Activated CD4-positive, alpha-beta T cell treated with anti-CD3 and anti-CD28 coated beads, Interleukin-2, amount 10 ng/mL, durations not matched to agents 24 days and 14 days (primary cell): ENCODE data around the gene PLCB3. TPM values are rescaled to one million over a fixed set of nuclear protein-coding genes. Genes with fewer than 3 reads are reported as not detected.
A peak's percentile ranks its signal among the peaks of the same experiment; 100 is the strongest.

ENCODE experiments used
- DNase-seq: peaks from one replicate; pipeline ENCODE4 v3.0.0; 2022
- H3K27ac Mint-ChIP-seq: one replicate; pipeline ENCODE4 v1.8.0; 2022; ENCODE audit warnings: mild to moderate bottlenecking, mixed read lengths
- H3K27me3 Mint-ChIP-seq: one replicate; pipeline ENCODE4 v1.8.0; 2022; ENCODE audit warnings: mixed read lengths
- H3K36me3 Mint-ChIP-seq: one replicate; pipeline ENCODE4 v1.8.0; 2022; ENCODE audit warnings: low read depth, mild to moderate bottlenecking, mixed read lengths
- H3K4me1 Mint-ChIP-seq: one replicate; pipeline ENCODE4 v1.8.0; 2021; ENCODE audit warnings: mixed read lengths
- H3K4me3 Mint-ChIP-seq: one replicate; pipeline ENCODE4 v1.8.0; 2022; ENCODE audit warnings: mild to moderate bottlenecking, moderate library complexity, mixed read lengths
- H3K9me3 Mint-ChIP-seq: one replicate; pipeline ENCODE4 v1.8.0; 2021; ENCODE audit warnings: mixed read lengths
- intact Hi-C: fragments of 100-400 bp; cut with micrococcal nuclease; formaldehyde crosslinking; loops from one replicate; pipeline ENCODE4 v1.15.1; 2023
- total RNA-seq: library from RNA; stranded (reverse); gene quantifications from 2 replicates; pipeline ENCODE4 v1.2.3, GENCODE V29; 2022

PLCB3 gene
- total RNA-seq, 1 donor from 2014 or later = 16.6 TPM

DNA sequence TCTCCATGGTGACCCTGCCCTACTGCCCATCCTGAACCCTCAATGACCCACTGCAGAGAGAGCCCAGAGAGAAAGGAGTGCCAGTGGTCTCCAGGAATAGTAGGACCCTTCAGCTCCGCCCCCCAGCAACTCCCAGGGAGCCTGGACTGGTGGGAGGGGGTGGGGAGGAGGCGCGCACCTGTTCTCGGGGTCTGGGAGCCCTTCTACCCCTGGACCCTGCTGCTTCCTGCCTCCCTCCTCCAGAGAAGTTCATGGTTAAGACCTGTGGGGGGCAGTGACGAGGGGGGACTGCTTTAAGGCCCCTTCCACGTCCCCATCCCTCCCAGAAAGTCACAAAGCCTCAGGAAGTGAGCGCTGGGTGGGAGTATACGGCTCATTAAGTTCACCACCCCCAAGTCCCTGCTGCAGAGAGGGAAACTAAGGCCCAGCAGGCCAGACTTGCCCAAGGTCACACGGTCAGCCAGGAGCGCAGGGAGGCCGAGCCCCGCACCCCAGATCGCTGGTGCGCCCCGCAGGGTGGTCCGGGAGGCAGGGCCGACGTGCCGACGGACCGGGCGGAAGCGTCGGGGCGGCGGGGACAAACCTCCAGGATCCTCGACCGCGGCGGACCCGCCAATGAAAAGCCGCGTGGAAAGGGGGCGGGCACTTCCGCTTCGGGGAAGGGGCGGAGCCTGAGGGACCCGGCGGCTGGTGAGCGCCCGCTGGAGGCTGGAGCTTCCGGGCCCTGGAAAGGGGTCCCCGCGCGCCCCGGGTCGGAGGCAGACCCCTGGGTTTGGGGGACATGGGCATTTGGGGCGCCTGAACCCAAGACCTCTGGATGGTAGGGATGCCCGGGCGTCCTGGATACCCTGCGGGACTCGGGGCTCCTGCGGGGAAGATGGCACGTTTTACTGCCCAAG is 25.5 kb upstream of the PLCB3 start, which contains the start of the genes NUDT22 and TRPT1:
NUDT22 (plus strand) TSS at position 667 of the 899 bp plus-strand sequence. CDS start 379 bp downstream, outside the sequence.
TRPT1 (minus strand) TSS at position 579 of the 899 bp plus-strand sequence; CDS start at position 253, 326 bp downstream.
- peak within 1 kb of the TSS; percentile 86 for H3K27ac Mint-ChIP-seq
- peak; percentile 99 for DNase-seq

DNA sequence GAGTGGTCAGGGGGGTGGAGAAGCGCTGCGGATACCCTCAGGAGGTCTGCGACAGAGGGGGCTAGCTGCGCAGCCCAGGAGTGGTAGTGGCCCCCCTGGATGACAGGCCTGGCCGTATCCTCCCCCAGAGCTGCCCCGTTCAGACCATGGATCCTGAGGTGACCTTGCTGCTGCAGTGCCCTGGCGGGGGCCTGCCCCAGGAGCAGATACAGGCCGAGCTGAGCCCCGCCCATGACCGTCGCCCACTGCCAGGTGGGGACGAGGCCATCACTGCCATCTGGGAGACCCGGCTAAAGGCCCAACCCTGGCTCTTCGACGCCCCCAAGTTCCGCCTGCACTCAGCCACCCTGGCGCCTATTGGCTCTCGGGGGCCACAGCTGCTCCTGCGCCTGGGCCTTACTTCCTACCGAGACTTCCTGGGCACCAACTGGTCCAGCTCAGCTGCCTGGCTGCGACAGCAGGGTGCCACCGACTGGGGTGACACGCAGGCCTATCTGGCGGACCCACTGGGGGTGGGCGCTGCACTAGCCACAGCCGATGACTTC is 24.8 kb upstream of the PLCB3 start:
- DNase-seq = peak; percentile 90
- no peaks in the 10 kb centered on the region for H3K9me3 Mint-ChIP-seq
- intact Hi-C loops = loop anchor here (1.0 to 2.0 kb wide), 4 partner anchors 15 to 78 kb away; partner anchors contain the start of genes ESRRA, FKBP2 and STIP1
- H3K4me1 Mint-ChIP-seq = peaks cover 29% of the 10 kb centered on the region
- no peaks in the 10 kb centered on the region for H3K27me3 Mint-ChIP-seq
- H3K4me3 Mint-ChIP-seq = peak overlapping the region; percentile 91
- H3K27ac Mint-ChIP-seq = peak overlapping the region; percentile 81
- peaks cover 15% of the 10 kb centered on the region for H3K36me3 Mint-ChIP-seq

More for the DNA sequence above, 25.5 kb upstream of the PLCB3 start, which contains the start of the genes NUDT22 and TRPT1:
- intact Hi-C loops = loop anchor here (1.0 to 2.0 kb wide), 4 partner anchors 15 to 79 kb away; partner anchors contain the start of genes ESRRA, FKBP2 and STIP1
- Mint-ChIP-seq H3K4me1 (peaks cover 27% of the 10 kb centered on the region), H3K4me3 (peak within 1 kb of the TSS; percentile 91), H3K27me3 (no peaks in the 10 kb centered on the region), H3K9me3 (no peaks in the 10 kb centered on the region), H3K36me3 (peaks cover 19% of the 10 kb centered on the region)

DNA sequence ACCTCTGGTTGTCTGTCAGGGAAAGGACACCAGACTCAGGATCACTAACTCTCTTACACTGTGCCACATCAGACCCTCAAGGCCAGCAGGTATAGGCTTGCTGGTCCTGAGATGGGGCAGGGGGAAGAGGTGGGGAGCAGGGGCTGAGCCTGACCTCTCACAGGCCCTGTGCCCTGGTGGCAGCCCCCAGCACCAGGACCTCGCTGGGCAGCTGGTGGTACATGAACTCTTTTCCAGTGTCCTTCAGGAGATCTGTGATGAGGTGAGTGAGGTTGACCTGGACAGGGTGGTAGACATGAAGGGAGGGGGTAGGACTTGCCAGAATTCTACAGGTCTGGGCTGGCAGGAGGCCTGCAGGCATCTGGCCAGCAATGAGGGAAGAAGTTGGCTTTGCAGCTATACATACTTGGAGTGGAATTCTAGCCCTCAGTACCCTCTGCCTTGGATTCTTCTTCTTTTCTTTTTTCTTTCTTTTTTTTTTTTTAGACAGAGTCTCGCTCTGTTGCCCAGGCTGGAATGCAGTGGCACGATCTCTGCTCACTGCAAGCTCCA is 23.8 kb upstream of the PLCB3 start:
- intact Hi-C loops = loop anchor here (2.0 kb wide), 1 partner anchor 77 kb away; the partner anchor contains the start of gene ESRRA
- Mint-ChIP-seq H3K4me1 (peaks cover 34% of the 10 kb centered on the region), H3K27ac (peak overlapping the region; percentile 81), H3K27me3 (no peaks in the 10 kb centered on the region), H3K36me3 (peaks cover 13% of the 10 kb centered on the region), H3K9me3 (no peaks in the 10 kb centered on the region), H3K4me3 (peak overlapping the region; percentile 91)
- DNase-seq = no peak

DNA sequence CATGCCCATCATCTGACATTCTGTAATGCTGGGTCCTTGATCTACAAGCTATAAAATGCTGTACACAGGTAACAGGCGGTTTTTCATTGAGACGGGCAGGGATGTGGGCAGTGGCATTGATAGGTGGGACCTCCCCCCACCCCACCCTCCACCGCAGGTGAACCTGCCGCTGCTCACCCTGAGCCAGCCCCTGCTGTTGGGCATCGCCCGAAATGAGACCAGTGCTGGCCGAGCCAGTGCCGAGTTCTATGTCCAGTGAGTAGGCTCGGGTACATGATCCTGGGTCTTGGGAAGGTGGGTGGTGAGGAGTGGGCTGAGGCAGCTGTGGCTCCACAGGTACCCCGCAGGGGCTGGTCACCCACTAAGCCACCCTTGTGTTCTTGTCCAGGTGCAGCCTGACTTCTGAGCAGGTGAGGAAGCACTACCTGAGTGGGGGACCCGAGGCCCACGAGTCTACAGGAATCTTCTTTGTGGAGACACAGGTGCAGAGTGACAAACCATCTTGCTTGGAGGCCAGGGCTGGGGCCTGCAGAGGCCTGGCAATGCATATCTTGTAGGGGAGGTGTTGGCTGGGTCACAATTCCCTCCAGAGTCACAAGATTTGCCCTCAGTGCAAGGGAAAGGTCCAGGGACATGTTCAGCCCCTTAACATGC is 22.1 kb upstream of the PLCB3 start:
- H3K4me3 Mint-ChIP-seq = peak overlapping the region; percentile 92
- H3K27ac Mint-ChIP-seq = peak overlapping the region; percentile 34
- no peaks in the 10 kb centered on the region for H3K27me3 Mint-ChIP-seq
- no peak for DNase-seq
- intact Hi-C loops = no loop called here
- H3K36me3 Mint-ChIP-seq = peaks cover 6% of the 10 kb centered on the region
- H3K4me1 Mint-ChIP-seq = peaks cover 39% of the 10 kb centered on the region
- H3K9me3 Mint-ChIP-seq = no peaks in the 10 kb centered on the region

DNA sequence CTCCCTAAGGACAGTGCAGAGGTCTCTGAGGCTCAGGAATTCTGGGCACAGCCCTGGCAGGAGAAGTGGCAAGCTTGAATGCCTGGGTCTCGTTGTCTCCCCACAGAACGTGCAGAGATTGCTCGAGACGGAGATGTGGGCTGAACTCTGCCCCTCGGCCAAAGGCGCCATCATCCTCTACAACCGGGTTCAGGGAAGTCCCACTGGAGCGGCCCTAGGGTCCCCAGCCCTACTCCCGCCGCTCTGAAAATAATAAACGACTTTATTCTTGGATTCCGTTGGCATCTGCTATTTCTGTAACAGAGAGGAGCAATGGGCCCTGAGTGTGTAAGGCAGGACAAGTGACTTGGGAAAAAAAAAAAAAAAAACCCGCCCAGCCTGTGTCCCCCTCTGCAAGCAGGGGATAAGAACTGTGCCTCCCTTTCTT is 21.6 kb upstream of the PLCB3 start:
- no peaks in the 10 kb centered on the region for H3K27me3 Mint-ChIP-seq
- H3K9me3 Mint-ChIP-seq = no peaks in the 10 kb centered on the region
- peaks cover 4% of the 10 kb centered on the region for H3K36me3 Mint-ChIP-seq
- peaks cover 38% of the 10 kb centered on the region for H3K4me1 Mint-ChIP-seq
- intact Hi-C loops = loop anchor here (1.0 kb wide), 1 partner anchor 12 kb away; the partner anchor contains the start of gene FKBP2
- peak overlapping the region; percentile 92 for H3K4me3 Mint-ChIP-seq
- no peak for DNase-seq
- H3K27ac Mint-ChIP-seq = peak overlapping the region; percentile 89

DNA sequence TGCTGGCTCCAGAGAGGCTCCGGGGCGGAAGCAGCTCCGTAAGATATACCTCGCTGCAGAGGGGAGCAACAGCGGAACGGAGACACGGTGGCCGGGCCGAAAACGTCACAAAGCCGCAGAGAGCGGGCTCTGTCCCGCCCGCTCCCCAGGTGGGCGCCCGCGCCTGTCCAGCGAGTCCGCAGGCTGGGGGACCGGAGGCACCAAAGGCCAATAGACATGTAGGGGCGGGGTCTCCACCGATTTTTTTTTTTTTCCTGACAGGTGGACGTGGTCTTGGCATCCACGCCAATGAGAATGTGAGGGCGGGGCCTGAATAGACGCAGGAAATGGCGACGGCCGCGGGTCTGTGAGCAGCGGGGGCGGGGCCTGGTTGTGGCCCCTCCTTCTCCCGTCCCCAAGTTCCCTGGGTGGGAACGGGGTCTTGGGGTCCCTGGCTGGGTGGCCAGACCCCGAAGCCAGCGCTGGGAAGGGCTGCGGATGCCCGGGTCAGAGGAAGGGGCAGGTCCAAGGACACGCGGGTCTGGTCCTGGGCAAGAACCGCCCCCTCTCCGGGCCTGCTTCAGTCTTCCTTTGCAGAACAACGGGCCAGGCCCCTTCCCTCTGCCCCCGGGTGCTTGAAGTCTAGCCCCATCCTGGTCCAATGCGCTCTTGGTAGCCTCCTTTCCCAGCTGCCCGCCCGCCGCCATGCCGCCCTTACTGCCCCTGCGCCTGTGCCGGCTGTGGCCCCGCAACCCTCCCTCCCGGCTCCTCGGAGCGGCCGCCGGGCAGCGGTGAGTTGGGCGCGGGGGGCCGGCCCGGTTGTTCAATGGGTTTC is 21.0 kb upstream of the PLCB3 start, which contains the start of gene DNAJC4:
DNAJC4 (plus strand) TSS at position 378 of the 814 bp plus-strand sequence; CDS start at position 685, 307 bp downstream.
- H3K36me3 Mint-ChIP-seq = peaks cover 1% of the 10 kb centered on the region
- H3K4me3 Mint-ChIP-seq = peak within 1 kb of the TSS; percentile 92
- DNase-seq = peak; percentile 98
- no peaks in the 10 kb centered on the region for H3K9me3 Mint-ChIP-seq
- no peaks in the 10 kb centered on the region for H3K27me3 Mint-ChIP-seq
- intact Hi-C loops = loop anchor here (1.0 kb wide), 1 partner anchor 11 kb away; the partner anchor contains the start of gene FKBP2
- peak within 1 kb of the TSS; percentile 89 for H3K27ac Mint-ChIP-seq
- H3K4me1 Mint-ChIP-seq = peaks cover 33% of the 10 kb centered on the region

DNA sequence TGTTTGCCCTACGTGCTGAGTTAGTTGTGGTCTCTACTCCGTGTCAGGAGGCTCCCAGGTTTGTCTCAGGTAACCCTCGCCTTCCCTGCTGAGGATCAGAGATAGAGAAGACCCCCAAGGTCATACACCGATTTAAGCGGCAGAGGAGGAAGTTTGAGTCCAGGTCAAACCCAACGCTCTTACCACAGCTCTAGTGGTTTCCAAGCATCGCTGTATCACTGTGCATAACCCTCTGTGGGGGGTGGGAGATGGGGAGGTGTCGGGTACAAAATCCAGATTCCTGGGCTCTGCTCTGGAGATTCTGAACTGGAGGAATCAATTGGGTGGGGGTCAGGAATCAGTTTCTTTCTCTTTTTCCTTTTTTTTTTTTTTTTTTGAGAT is 20.4 kb upstream of the PLCB3 start:
- intact Hi-C loops = loop anchor here (1.0 kb wide), 1 partner anchor 10 kb away; the partner anchor contains the start of gene FKBP2
- Mint-ChIP-seq H3K36me3 (peaks cover 1% of the 10 kb centered on the region), H3K27me3 (no peaks in the 10 kb centered on the region), H3K27ac (peak overlapping the region; percentile 53), H3K4me1 (peaks cover 36% of the 10 kb centered on the region), H3K4me3 (peak overlapping the region; percentile 92), H3K9me3 (no peaks in the 10 kb centered on the region)
- no peak for DNase-seq

DNA sequence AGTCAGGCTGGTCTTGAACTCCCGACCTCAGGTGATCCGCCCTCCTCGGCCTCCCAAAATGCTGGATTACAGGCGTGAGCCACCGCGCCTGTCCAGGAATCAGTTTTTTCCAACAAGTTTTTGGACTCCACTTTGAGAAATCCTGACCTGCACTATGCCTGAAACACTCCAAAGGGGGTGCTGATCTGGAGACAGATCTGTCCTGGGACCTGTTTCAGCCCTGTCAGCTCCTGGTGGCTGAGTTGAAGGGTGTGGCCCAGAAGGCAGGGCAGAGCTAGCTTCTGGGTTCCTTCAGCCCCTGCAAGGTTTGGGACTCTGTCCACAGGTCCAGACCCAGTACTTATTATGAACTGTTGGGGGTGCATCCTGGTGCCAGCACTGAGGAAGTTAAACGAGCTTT is 19.8 kb upstream of the PLCB3 start:
- peak overlapping the region; percentile 92 for H3K4me3 Mint-ChIP-seq
- peaks cover 1% of the 10 kb centered on the region for H3K36me3 Mint-ChIP-seq
- peaks cover 36% of the 10 kb centered on the region for H3K4me1 Mint-ChIP-seq
- peak overlapping the region; percentile 48 for H3K27ac Mint-ChIP-seq
- no peaks in the 10 kb centered on the region for H3K9me3 Mint-ChIP-seq
- no peak for DNase-seq
- intact Hi-C loops = no loop called here
- H3K27me3 Mint-ChIP-seq = no peaks in the 10 kb centered on the region

DNA sequence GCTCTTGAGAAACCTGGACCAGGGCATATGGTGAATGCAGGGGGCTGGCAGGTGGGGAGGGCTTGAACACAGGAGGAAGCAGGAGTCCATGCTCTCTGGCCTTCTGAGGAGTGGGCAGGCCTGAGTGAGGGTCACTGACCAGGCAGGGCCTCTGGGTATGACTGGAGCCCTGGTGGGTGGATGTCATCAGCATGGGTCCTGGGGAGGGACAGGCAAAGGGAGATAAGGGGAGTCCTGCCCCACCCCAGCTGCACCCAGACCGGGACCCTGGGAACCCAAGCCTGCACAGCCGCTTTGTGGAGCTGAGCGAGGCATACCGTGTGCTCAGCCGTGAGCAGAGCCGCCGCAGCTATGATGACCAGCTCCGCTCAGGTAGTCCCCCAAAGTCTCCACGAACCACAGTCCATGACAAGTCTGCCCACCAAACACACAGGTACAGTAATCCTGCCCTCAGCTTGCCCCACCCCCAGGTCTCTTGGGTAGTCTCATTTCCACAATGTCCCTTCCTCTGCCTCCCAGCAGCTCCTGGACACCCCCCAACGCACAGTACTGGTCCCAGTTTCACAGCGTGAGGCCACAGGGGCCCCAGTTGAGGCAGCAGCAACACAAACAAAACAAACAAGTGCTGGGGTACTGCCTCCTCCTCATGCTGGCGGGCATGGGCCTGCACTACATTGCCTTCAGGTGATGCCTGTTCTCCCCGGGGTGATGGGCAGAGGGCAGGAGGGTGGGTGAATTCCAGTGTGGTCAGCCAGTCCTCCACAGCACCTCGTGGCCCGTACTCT is 19.0 kb upstream of the PLCB3 start:
- H3K27me3 Mint-ChIP-seq = no peaks in the 10 kb centered on the region
- DNase-seq = no peak
- intact Hi-C loops = no loop called here
- no peak overlapping the region for H3K27ac Mint-ChIP-seq
- no peaks in the 10 kb centered on the region for H3K9me3 Mint-ChIP-seq
- H3K36me3 Mint-ChIP-seq = peaks cover 7% of the 10 kb centered on the region
- H3K4me3 Mint-ChIP-seq = peak overlapping the region; percentile 92
- peaks cover 37% of the 10 kb centered on the region for H3K4me1 Mint-ChIP-seq

DNA sequence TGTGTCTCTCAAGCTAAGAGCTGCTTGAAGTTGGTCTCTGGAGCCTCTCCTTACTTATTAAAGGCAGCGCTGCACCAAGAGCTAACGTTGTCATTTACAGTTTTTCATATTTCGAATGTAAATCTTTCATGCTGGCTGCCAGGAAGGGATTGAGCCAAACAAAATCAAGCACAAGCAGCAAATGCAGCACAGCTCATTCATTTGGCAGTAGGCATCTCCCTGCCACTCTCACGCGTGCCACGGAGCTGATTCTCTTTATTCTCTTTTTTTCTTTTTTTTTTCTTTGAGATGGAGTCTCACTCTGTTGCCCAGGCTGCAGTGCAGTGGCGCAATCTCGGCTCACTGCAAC is 18.4 kb upstream of the PLCB3 start:
- H3K27ac Mint-ChIP-seq = peak overlapping the region; percentile 37
- H3K36me3 Mint-ChIP-seq = peaks cover 9% of the 10 kb centered on the region

DNA sequence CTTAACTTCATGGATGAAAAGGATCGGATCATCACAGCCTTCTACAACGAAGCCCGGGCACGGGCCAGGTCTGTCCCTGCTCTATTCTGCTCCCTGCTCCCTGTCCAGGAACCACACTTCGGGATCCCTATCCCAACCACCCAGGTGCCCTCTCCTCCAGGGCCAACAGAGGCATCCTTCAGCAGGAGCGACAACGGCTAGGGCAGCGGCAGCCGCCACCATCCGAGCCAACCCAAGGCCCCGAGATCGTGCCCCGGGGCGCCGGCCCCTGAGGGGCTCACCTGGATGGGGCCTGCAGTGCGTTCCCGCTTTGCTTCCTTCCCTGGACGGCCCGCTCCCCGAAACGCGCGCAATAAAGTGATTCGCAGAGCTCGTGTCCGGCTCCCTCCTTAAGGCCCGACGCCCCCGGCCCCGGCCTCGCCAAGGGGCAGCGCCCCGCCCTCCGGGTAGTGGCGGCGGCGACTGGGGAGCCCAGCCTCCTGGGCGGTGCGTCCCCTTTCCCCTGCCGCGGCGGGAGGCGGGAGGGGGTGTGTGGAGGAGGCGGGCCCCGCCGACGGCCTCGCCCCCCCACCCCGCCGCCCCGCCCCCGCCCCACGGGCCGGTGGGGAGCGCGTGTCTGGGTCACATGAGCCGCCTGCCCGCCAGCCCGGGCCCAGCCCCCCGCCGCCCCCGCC is 17.3 kb upstream of the PLCB3 start, which contains the start of gene VEGFB:
VEGFB (plus strand) TSS at position 672 of the 674 bp plus-strand sequence. CDS start 250 bp downstream, outside the sequence.
- Mint-ChIP-seq H3K27me3 (no peaks in the 10 kb centered on the region), H3K4me1 (peaks cover 43% of the 10 kb centered on the region), H3K9me3 (no peaks in the 10 kb centered on the region), H3K36me3 (peaks cover 15% of the 10 kb centered on the region), H3K27ac (peak within 1 kb of the TSS; percentile 79), H3K4me3 (peak within 1 kb of the TSS; percentile 91)
- intact Hi-C loops = no loop called here
- peak; percentile 94 for DNase-seq

More for the DNA sequence above, 18.4 kb upstream of the PLCB3 start:
- Mint-ChIP-seq H3K9me3 (no peaks in the 10 kb centered on the region), H3K27me3 (no peaks in the 10 kb centered on the region), H3K4me3 (peak overlapping the region; percentile 67), H3K4me1 (peaks cover 39% of the 10 kb centered on the region)
- no peak for DNase-seq
- intact Hi-C loops = no loop called here
